Uterus (tissue), 4 donors: ENCODE results near the gene TMX3. TPM values are rescaled to one million over a fixed set of nuclear protein-coding genes. Genes with fewer than 3 reads are reported as not detected.

Source experiments
- DNase-seq, 2 donors: peaks; one replicate each; pipeline ENCODE4 v3.0.0-alpha.2; 2019 to 2020
- H3K27ac ChIP-seq, 2 donors: fragments of 200-600 bp; sonication (generic); 1 replicate in 1 of 2; 2 replicates in 1 of 2; pipeline ENCODE4 v1.5.1; 2016 to 2018
- H3K27me3 ChIP-seq, 2 donors: fragments of 200-600 bp; sonication (generic); one replicate each; pipeline ENCODE4 v1.5.1; 2018 to 2019; ENCODE audit warnings: control low read depth in 1 of 2
- H3K36me3 ChIP-seq, 2 donors: fragments of 200-600 bp; sonication (generic); one replicate each; pipeline ENCODE4 v1.5.1; 2019; ENCODE audit warnings: control low read depth in 1 of 2
- H3K4me1 ChIP-seq, 2 donors: fragments of 200-600 bp; sonication (generic); one replicate each; pipeline ENCODE4 v1.5.1; 2018 to 2019; ENCODE audit warnings: control low read depth in 1 of 2
- H3K4me3 ChIP-seq, 2 donors: fragments of 200-600 bp; sonication (generic); 1 replicate in 1 of 2; 2 replicates in 1 of 2; pipeline ENCODE4 v1.5.1; 2018 to 2019; ENCODE audit warnings: mild to moderate bottlenecking in 1 of 2
- H3K9me3 ChIP-seq, 2 donors: fragments of 200-600 bp; sonication (generic); one replicate each; pipeline ENCODE4 v1.5.1; 2019; ENCODE audit warnings: control low read depth in 1 of 2
- POLR2A ChIP-seq, 2 donors: fragments of 450-650 bp; IDR thresholded peaks; one replicate each; pipeline ENCODE4 v1.6.1; 2016; ENCODE audit warnings: antibody characterized with exemption in 2 of 2, mild to moderate bottlenecking in 1 of 2, moderate library complexity in 1 of 2
- intact Hi-C: fragments of 100-400 bp; cut with DNase I; formaldehyde crosslinking; loops from one replicate; pipeline ENCODE4 v1.15.1; 2023; ENCODE audit warnings: low total_unique reads
- total RNA-seq, 4 donors: library from RNA; depleted of rRNA in 3 of 4; stranded (reverse); fragments of >200 nt in 3 of 4; gene quantifications; one replicate each; pipeline versions ENCODE4 v1.1.0 to v1.2.4, GENCODE V29; 2014 to 2023
- TF ChIP-seq, protein P1 (sequence below), 4 experiments: fragments of 200-600 bp in 2 of 4; fragments of 450-650 bp in 2 of 4; sonication (generic) in 2 of 4; IDR thresholded peaks; one replicate each; pipeline ENCODE4 v1.5.1; 2016 to 2019; ENCODE audit warnings: antibody characterized with exemption in 4 of 4, mild to moderate bottlenecking in 2 of 4, moderate library complexity in 1 of 4
- donor health status: DM: yes; HTN: yes; CAD: no.

The TMX3 gene
- total RNA-seq, 4 donors from 2014 or later, result 34.1 to 111 (median 73.4) TPM

GRCh38 chr18:68679528-68679927 lies 35.4 kb downstream of the TMX3 start:
- DNase-seq, result no peak
- no peak overlapping the region for H3K27ac ChIP-seq
- TF ChIP-seq, protein P1, sequence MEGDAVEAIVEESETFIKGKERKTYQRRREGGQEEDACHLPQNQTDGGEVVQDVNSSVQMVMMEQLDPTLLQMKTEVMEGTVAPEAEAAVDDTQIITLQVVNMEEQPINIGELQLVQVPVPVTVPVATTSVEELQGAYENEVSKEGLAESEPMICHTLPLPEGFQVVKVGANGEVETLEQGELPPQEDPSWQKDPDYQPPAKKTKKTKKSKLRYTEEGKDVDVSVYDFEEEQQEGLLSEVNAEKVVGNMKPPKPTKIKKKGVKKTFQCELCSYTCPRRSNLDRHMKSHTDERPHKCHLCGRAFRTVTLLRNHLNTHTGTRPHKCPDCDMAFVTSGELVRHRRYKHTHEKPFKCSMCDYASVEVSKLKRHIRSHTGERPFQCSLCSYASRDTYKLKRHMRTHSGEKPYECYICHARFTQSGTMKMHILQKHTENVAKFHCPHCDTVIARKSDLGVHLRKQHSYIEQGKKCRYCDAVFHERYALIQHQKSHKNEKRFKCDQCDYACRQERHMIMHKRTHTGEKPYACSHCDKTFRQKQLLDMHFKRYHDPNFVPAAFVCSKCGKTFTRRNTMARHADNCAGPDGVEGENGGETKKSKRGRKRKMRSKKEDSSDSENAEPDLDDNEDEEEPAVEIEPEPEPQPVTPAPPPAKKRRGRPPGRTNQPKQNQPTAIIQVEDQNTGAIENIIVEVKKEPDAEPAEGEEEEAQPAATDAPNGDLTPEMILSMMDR (IDR thresholded peaks at IDR 0.05), result no peak
- H3K4me1 ChIP-seq, result no peaks in the 10 kb centered on the region
- intact Hi-C loops, result no loop called here
- no peaks in the 10 kb centered on the region for H3K27me3 ChIP-seq
- H3K36me3 ChIP-seq, result no peaks in the 10 kb centered on the region
- no peak overlapping the region for H3K4me3 ChIP-seq
- no peaks in the 10 kb centered on the region for H3K9me3 ChIP-seq

- no peak for DNase-seq
- Histone ChIP-seq H3K9me3 (no peaks in the 10 kb centered on the region), H3K4me1 (no peaks in the 10 kb centered on the region), H3K27ac (no peak overlapping the region), H3K27me3 (no peaks in the 10 kb centered on the region), H3K4me3 (no peak overlapping the region), H3K36me3 (no peaks in the 10 kb centered on the region)
- no peak for TF ChIP-seq POLR2A (IDR thresholded peaks at IDR 0.05)
- TF ChIP-seq, protein P1 (IDR thresholded peaks at IDR 0.05), result no peak
- intact Hi-C loops, result no loop called here
Measured at GRCh38 chr18:68676913-68677312, 38.0 kb downstream of the TMX3 start.

GRCh38 chr18:68667121-68667520 lies 47.8 kb downstream of the TMX3 start:
- no peaks in the 10 kb centered on the region for H3K9me3 ChIP-seq
- intact Hi-C loops, result no loop called here
- no peak for TF ChIP-seq POLR2A (IDR thresholded peaks at IDR 0.05)
- TF ChIP-seq, protein P1 (IDR thresholded peaks at IDR 0.05), result no peak
- DNase-seq, result no peak
- H3K27ac ChIP-seq, result peak overlapping the region; percentile 11 to 73
- H3K4me1 ChIP-seq, result no peaks in the 10 kb centered on the region
- no peak overlapping the region for H3K4me3 ChIP-seq
- H3K27me3 ChIP-seq, result no peaks in the 10 kb centered on the region
- no peaks in the 10 kb centered on the region for H3K36me3 ChIP-seq

DNA sequence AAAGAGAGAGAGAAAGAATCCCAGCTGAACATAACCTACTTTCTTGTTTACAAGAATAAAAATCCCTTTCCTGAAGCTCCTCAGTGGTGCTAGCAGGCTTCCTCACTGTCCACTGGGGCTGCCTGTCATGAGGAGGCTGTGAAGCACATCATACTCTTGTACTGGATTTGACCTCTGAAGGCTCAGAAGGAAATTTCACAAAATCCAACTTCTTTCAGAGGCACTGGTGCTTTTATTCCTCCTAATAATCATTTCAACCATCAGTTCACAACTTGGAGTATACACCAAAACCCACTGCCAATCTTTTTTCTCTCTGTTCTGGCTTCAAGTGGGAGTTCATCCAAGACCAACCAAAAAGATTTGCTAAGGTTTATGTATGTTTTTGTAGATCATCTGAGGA lies 48.5 kb downstream of the TMX3 start:
- H3K4me3 ChIP-seq, result no peak overlapping the region
- H3K9me3 ChIP-seq, result no peaks in the 10 kb centered on the region
- DNase-seq, result no peak
- intact Hi-C loops, result no loop called here
- no peaks in the 10 kb centered on the region for H3K27me3 ChIP-seq
- H3K27ac ChIP-seq, result peak overlapping the region; percentile 28 to 73
- H3K4me1 ChIP-seq, result no peaks in the 10 kb centered on the region
- H3K36me3 ChIP-seq, result no peaks in the 10 kb centered on the region
- TF ChIP-seq, protein P1 (IDR thresholded peaks at IDR 0.05), result no peak
- TF ChIP-seq POLR2A (IDR thresholded peaks at IDR 0.05), result no peak

DNA sequence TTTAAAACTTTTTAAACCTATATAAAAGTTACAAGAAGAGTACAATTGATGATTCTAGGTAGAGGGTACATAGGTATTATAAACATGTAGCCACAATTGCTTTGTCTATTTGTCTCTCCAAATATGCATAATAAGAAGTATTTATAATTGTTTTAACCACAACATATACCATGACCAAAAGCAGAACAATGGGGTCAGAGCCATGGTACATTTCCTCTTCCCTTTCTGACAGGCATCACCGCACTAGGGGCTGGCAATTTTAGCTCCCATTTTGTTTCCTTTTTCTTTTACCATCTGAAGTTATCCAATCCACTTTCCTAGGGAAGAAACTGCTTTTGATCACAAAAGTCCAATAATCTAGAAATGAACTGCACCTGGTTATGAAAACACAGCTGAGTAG lies 49.3 kb downstream of the TMX3 start:
- no peak for TF ChIP-seq POLR2A (IDR thresholded peaks at IDR 0.05)
- TF ChIP-seq, protein P1 (IDR thresholded peaks at IDR 0.05), result no peak
- H3K4me1 ChIP-seq, result no peaks in the 10 kb centered on the region
- intact Hi-C loops, result no loop called here
- H3K27ac ChIP-seq, result peak overlapping the region in 1 of 2 donors; percentile 73
- H3K27me3 ChIP-seq, result no peaks in the 10 kb centered on the region
- no peaks in the 10 kb centered on the region for H3K36me3 ChIP-seq
- H3K9me3 ChIP-seq, result no peaks in the 10 kb centered on the region
- no peak for DNase-seq
- H3K4me3 ChIP-seq, result no peak overlapping the region
